HCT116 (cell line): ENCODE results near the gene SUV39H2. TPM values are rescaled to one million over a fixed set of nuclear protein-coding genes. Genes with fewer than 3 reads are reported as not detected.

Experiments used
- ATAC-seq: fragments of 200-7000 bp; cut with Tn5 transposase; 2 replicates; pipeline ENCODE4 v1.9.1; 2020; ENCODE audit warnings: mild to moderate bottlenecking, moderate library complexity
- BruUV-seq: library from RNA; stranded (reverse); fragments of 400-500 nt; replicated peaks from 2 replicates; lab custom pipeline; 2021; lab: Mats Ljungman, UMichigan
- CTCF ChIA-PET: fragments of 300-600 bp; sonication (Branson Sonifier 250); formaldehyde crosslinking; loops from one replicate; lab custom pipeline; 2021; ENCODE audit warnings: antibody characterized with exemption; lab: Charles Lee
- POLR2A ChIA-PET: fragments of 300-600, 350-600 bp; sonication (Branson Sonifier 250); formaldehyde crosslinking; loops from one replicate; lab custom pipeline; 2021; ENCODE audit warnings: antibody characterized with exemption; lab: Charles Lee
- RAD21 ChIA-PET, 2 experiments: fragments of 300-600 bp; sonication (Branson Sonifier 250); formaldehyde crosslinking; loops; one replicate each; lab custom pipeline; 2023; ENCODE audit warnings: low total read pairs in 2 of 2; ENCODE audit not compliant: uncharacterized antibody in 2 of 2, unreplicated experiment in 2 of 2, low non-redundant PET in 1 of 2; lab: Charles Lee
- DNase-seq: peaks from one replicate; pipeline ENCODE4 v3.0.0-alpha.2; 2010; ENCODE audit warnings: low read depth, low spot score
- H2AFZ ChIP-seq: fragments of 200-600 bp; shearing (Covaris generic), sonication (generic); 2 replicates; pipeline ENCODE4 v1.6.1; 2017; ENCODE audit warnings: low read depth, mixed run types, mixed read lengths, antibody characterized with exemption, low read length; ENCODE audit not compliant: poor library complexity, severe bottlenecking
- H3K27ac ChIP-seq: 2 replicates; pipeline ENCODE4 v1.5.1; 2012; ENCODE audit warnings: low read depth, low read length
- H3K27me3 ChIP-seq: fragments of 200-600 bp; sonication (generic); 2 replicates; pipeline ENCODE4 v1.6.1; 2016; ENCODE audit warnings: mixed run types, low read length, mixed read lengths; ENCODE audit not compliant: insufficient read depth
- H3K36me3 ChIP-seq, 2 experiments: fragments of 200-500 bp in 1 of 2; fragments of 200-600 bp in 1 of 2; sonication (Bioruptor generic) in 1 of 2; sonication (generic) in 1 of 2; 2 replicates each; pipeline versions ENCODE4 v1.5.1 to v1.6.1; 2014 to 2016; ENCODE audit warnings: low read length in 2 of 2, inconsistent platforms in 1 of 2, mixed read lengths in 1 of 2, mixed run types in 1 of 2; ENCODE audit not compliant: insufficient read depth in 2 of 2, control insufficient read depth in 1 of 2
- H3K4me1 ChIP-seq, 2 experiments: fragments of 200-600 bp in 1 of 2; sonication (generic) in 1 of 2; 2 replicates each; pipeline versions ENCODE4 v1.5.1 to v1.6.1; 2012 to 2017; ENCODE audit warnings: low read length in 2 of 2, inconsistent platforms in 1 of 2, mild to moderate bottlenecking in 1 of 2, mixed read lengths in 1 of 2, mixed run types in 1 of 2, moderate library complexity in 1 of 2; ENCODE audit not compliant: insufficient read depth in 2 of 2, control insufficient read depth in 1 of 2
- H3K4me2 ChIP-seq: fragments of 200-600 bp; sonication (generic); 2 replicates; pipeline ENCODE4 v1.6.1; 2017; ENCODE audit warnings: mixed run types, low read length, mixed read lengths
- H3K4me3 ChIP-seq, 2 experiments: fragments of 200-600 bp in 1 of 2; sonication (generic) in 1 of 2; replicated peaks in 1 of 2; 2 replicates each; pipeline ENCODE4 v1.5.1; 2011 to 2016; ENCODE audit warnings: low read length in 2 of 2, control low read depth in 1 of 2, low read depth in 1 of 2, mild to moderate bottlenecking in 1 of 2, mixed read lengths in 1 of 2, mixed run types in 1 of 2
- H3K79me2 ChIP-seq: fragments of 200-600 bp; sonication (generic); 2 replicates; pipeline ENCODE4 v1.6.1; 2017; ENCODE audit warnings: mild to moderate bottlenecking, mixed run types, low read length, moderate library complexity, mixed read lengths; ENCODE audit not compliant: insufficient read depth
- H3K9ac ChIP-seq: fragments of 200-600 bp; sonication (generic); 2 replicates; pipeline ENCODE4 v1.6.1; 2016; ENCODE audit warnings: low read length, mixed read lengths
- H3K9me2 ChIP-seq: fragments of 200-600 bp; sonication (generic), shearing (Covaris generic); 2 replicates; pipeline ENCODE4 v1.6.1; 2017; ENCODE audit warnings: mixed run types, mild to moderate bottlenecking, moderate library complexity; ENCODE audit not compliant: insufficient read depth
- H3K9me3 ChIP-seq, 2 experiments: fragments of 200-500 bp in 1 of 2; fragments of 200-600 bp in 1 of 2; sonication (Bioruptor generic) in 1 of 2; sonication (generic) in 1 of 2; 2 replicates each; pipeline ENCODE4 v1.6.1; 2014 to 2017; ENCODE audit warnings: low read length in 2 of 2, mixed read lengths in 2 of 2, inconsistent platforms in 1 of 2, low read depth in 1 of 2, mild to moderate bottlenecking in 1 of 2, mixed run types in 1 of 2, moderate library complexity in 1 of 2; ENCODE audit not compliant: control insufficient read depth in 1 of 2, insufficient read depth in 1 of 2
- H4K20me1 ChIP-seq: fragments of 200-600 bp; sonication (generic), shearing (Covaris generic); 2 replicates; pipeline ENCODE4 v1.6.1; 2017; ENCODE audit warnings: mixed run types, mild to moderate bottlenecking, moderate library complexity; ENCODE audit not compliant: insufficient read depth
- CBX3 ChIP-seq: IDR thresholded peaks from 2 replicates; pipeline ENCODE4 v1.6.1; 2012; ENCODE audit warnings: low read depth
- CEBPB ChIP-seq: IDR thresholded peaks from 2 replicates; pipeline ENCODE4 v1.6.1; 2012; ENCODE audit warnings: low read depth
- EGR1 ChIP-seq: IDR thresholded peaks from 2 replicates; pipeline ENCODE4 v1.6.1; 2012; ENCODE audit warnings: low read depth
- ELF1 ChIP-seq: IDR thresholded peaks from 2 replicates; pipeline ENCODE4 v1.6.1; 2012; ENCODE audit warnings: low read depth, borderline replicate concordance
- EZH2 ChIP-seq: fragments of 200-600 bp; sonication (generic); IDR thresholded peaks from 2 replicates; pipeline ENCODE4 v1.6.1; 2017; ENCODE audit warnings: antibody characterized with exemption, mixed run types
- EZH2phosphoT487 ChIP-seq: fragments of 200-600 bp; IDR thresholded peaks from 2 replicates; pipeline ENCODE4 v1.6.1; 2018; ENCODE audit warnings: antibody characterized with exemption, borderline replicate concordance
- FOSL1 ChIP-seq: IDR thresholded peaks from 2 replicates; pipeline ENCODE4 v1.6.1; 2012; ENCODE audit warnings: low read depth
- JUND ChIP-seq: IDR thresholded peaks from 2 replicates; pipeline ENCODE4 v1.6.1; 2012
- POLR2AphosphoS5 ChIP-seq: IDR thresholded peaks from 2 replicates; pipeline ENCODE4 v1.6.1; 2011; ENCODE audit warnings: mild to moderate bottlenecking, low read depth, low read length, moderate library complexity
- SIN3A ChIP-seq: IDR thresholded peaks from 2 replicates; pipeline ENCODE4 v1.6.1; 2012; ENCODE audit warnings: low read depth
- SP1 ChIP-seq: IDR thresholded peaks from 2 replicates; pipeline ENCODE4 v1.6.1; 2012; ENCODE audit warnings: low read depth
- SRF ChIP-seq: IDR thresholded peaks from 2 replicates; pipeline ENCODE4 v1.6.1; 2012; ENCODE audit warnings: low read depth
- TCF7L2 ChIP-seq: IDR thresholded peaks from 2 replicates; pipeline ENCODE4 v1.7.0; 2011; ENCODE audit warnings: borderline replicate concordance, inconsistent platforms; ENCODE audit not compliant: insufficient read depth, insufficient read length; ENCODE audit errors: extremely low read depth
- YY1 ChIP-seq: IDR thresholded peaks from 2 replicates; pipeline ENCODE4 v1.6.1; 2011; ENCODE audit warnings: low read length, low read depth, moderate library complexity, mild to moderate bottlenecking; ENCODE audit not compliant: insufficient replicate concordance; ENCODE audit errors: extremely low read depth
- ZFX ChIP-seq: fragments of 450-650 bp; IDR thresholded peaks from 2 replicates; pipeline ENCODE4 v1.6.1; 2017
- ZNF274 ChIP-seq: fragments of 200-500 bp; sonication (Bioruptor generic); IDR thresholded peaks from 2 replicates; pipeline ENCODE4 v1.6.1; 2014; ENCODE audit warnings: mild to moderate bottlenecking, low read depth, low read length, inconsistent platforms
- intact Hi-C: fragments of 100-400 bp; cut with micrococcal nuclease; formaldehyde crosslinking; loops from 2 replicates; pipeline ENCODE4 v1.10.0; 2022
- total RNA-seq: library from RNA; stranded (reverse); gene quantifications from one replicate; pipeline ENCODE4 v1.2.1, GENCODE V29; 2021; ENCODE audit not compliant: unreplicated experiment
- TF ChIP-seq, protein P1 (sequence below): IDR thresholded peaks from 2 replicates; pipeline ENCODE4 v1.6.1; 2011; ENCODE audit warnings: mild to moderate bottlenecking, low read length, moderate library complexity; ENCODE audit not compliant: insufficient replicate concordance; ENCODE audit errors: extremely low read depth
- TF ChIP-seq, protein P2 (sequence below): IDR thresholded peaks from 2 replicates; pipeline ENCODE4 v1.6.1; 2012

The SUV39H2 gene
- total RNA-seq, 1 experiment from 2014 or later, result 26.6 TPM

GRCh38 chr10:14844948-14845347 lies 33.7 kb upstream of the SUV39H2 start:
- Histone ChIP-seq H3K4me3 (no peak overlapping the region), H3K79me2 (peaks cover 64% of the 10 kb centered on the region), H3K36me3 (peaks cover 47 to 52% of the 10 kb centered on the region in 2 experiments; a peak in 3 of 4 replicates), H3K27me3 (no peaks in the 10 kb centered on the region), H3K27ac (no peak overlapping the region), H3K9me3 (no peaks in the 10 kb centered on the region), H3K9ac (no peak overlapping the region), H3K9me2 (no peaks in the 10 kb centered on the region), H3K4me2 (no peak overlapping the region), H3K4me1 (no peaks in the 10 kb centered on the region), H2AFZ (no peak overlapping the region), H4K20me1 (peaks cover 4% of the 10 kb centered on the region; the same call in 1 of the 2 replicates)
- RAD21 ChIA-PET, result no interaction called here
- TF ChIP-seq YY1 (no peak), SIN3A (no peak), CBX3 (no peak), FOSL1 (no peak), ZNF274 (no peak), TCF7L2 (no peak), CEBPB (no peak), EZH2 (no peak), EZH2phosphoT487 (no peak), ZFX (no peak), SRF (no peak), EGR1 (no peak), JUND (no peak), POLR2AphosphoS5 (no peak), ELF1 (no peak), SP1 (no peak)
- TF ChIP-seq, protein P1, sequence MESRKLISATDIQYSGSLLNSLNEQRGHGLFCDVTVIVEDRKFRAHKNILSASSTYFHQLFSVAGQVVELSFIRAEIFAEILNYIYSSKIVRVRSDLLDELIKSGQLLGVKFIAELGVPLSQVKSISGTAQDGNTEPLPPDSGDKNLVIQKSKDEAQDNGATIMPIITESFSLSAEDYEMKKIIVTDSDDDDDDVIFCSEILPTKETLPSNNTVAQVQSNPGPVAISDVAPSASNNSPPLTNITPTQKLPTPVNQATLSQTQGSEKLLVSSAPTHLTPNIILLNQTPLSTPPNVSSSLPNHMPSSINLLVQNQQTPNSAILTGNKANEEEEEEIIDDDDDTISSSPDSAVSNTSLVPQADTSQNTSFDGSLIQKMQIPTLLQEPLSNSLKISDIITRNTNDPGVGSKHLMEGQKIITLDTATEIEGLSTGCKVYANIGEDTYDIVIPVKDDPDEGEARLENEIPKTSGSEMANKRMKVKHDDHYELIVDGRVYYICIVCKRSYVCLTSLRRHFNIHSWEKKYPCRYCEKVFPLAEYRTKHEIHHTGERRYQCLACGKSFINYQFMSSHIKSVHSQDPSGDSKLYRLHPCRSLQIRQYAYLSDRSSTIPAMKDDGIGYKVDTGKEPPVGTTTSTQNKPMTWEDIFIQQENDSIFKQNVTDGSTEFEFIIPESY, result no peak
- TF ChIP-seq, protein P2, sequence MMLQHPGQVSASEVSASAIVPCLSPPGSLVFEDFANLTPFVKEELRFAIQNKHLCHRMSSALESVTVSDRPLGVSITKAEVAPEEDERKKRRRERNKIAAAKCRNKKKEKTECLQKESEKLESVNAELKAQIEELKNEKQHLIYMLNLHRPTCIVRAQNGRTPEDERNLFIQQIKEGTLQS, result no peak
- CTCF ChIA-PET, result no interaction called here
- no peak for ATAC-seq
- POLR2A ChIA-PET, result no interaction called here
- no peak for DNase-seq
- BruUV-seq, result no TSS peak
- intact Hi-C loops, result no loop called here
